K562 (cell line): ENCODE measurements around the gene GFOD1. TPM values are rescaled to one million over a fixed set of nuclear protein-coding genes. Genes with fewer than 3 reads are reported as not detected.

Experiments used
- ATAC-seq: fragments of 200-7000 bp; cut with Tn5 transposase; 3 replicates; pipeline ENCODE4 v1.9.1; 2020; ENCODE audit warnings: moderate library complexity
- BruUV-seq: library from RNA; stranded (reverse); fragments of 400-500 nt; replicated peaks from 2 replicates; lab custom pipeline; 2021; lab: Mats Ljungman, UMichigan
- CTCF ChIA-PET: fragments of 300-600 bp; formaldehyde crosslinking; extraction: SDS; loops from one replicate; lab custom pipeline; 2021; ENCODE audit warnings: low intra/inter-chr PET ratio; lab: Yijun Ruan, JAX
- POLR2A ChIA-PET: fragments of 300-600, 350-650 bp; sonication (Branson Sonifier 250); formaldehyde crosslinking; extraction: SDS; loops from one replicate; lab custom pipeline; 2021; ENCODE audit warnings: antibody characterized with exemption, inconsistent platforms; lab: Yijun Ruan, JAX
- DNase-seq, 4 experiments: peaks; one replicate each; pipeline versions ENCODE4 v3.0.0 to v3.0.0-alpha.2; 2011 to 2018; ENCODE audit warnings: low spot score in 3 of 4, mixed read lengths in 3 of 4; ENCODE audit errors: extremely low read depth in 1 of 4
- FAIRE-seq: peaks from 2 replicates; lab custom pipeline; 2011; peaks lifted over from hg19 to GRCh38; lab: Jason Lieb, UNC
- H2AFZ ChIP-seq: 2 replicates; pipeline ENCODE4 v1.6.0; 2011; ENCODE audit warnings: low read depth, low read length, control low read depth, inconsistent platforms
- H3K27ac ChIP-seq: fragments of 200-600 bp; 3 replicates; pipeline ENCODE4 v1.8.0; 2011; ENCODE audit warnings: low read depth, mild to moderate bottlenecking, control low read depth, inconsistent platforms, low read length, moderate library complexity, mixed read lengths; ENCODE audit errors: extremely low read depth
- H3K27me3 ChIP-seq, 2 experiments: fragments of 300-600 bp in 1 of 2; 2 replicates in 1 of 2; 3 replicates in 1 of 2; pipeline versions ENCODE4 v1.6.0 to v1.8.0; 2011; ENCODE audit warnings: inconsistent platforms in 2 of 2, low read length in 2 of 2, mild to moderate bottlenecking in 1 of 2, mixed read lengths in 1 of 2, moderate library complexity in 1 of 2; ENCODE audit not compliant: control insufficient read depth in 2 of 2, insufficient read depth in 2 of 2
- H3K36me3 ChIP-seq: fragments of 300-600 bp; 3 replicates; pipeline ENCODE4 v1.8.0; 2011; ENCODE audit warnings: mild to moderate bottlenecking, low read length, inconsistent platforms; ENCODE audit not compliant: control insufficient read depth, insufficient read depth
- H3K4me1 ChIP-seq, 2 experiments: fragments of 200-600 bp in 1 of 2; replicated peaks in 1 of 2; 2 replicates in 1 of 2; 3 replicates in 1 of 2; pipeline versions ENCODE4 v1.5.1 to v1.8.0; 2011; ENCODE audit warnings: inconsistent platforms in 2 of 2, low read length in 2 of 2, mild to moderate bottlenecking in 1 of 2, mixed read lengths in 1 of 2, moderate library complexity in 1 of 2; ENCODE audit not compliant: control insufficient read depth in 2 of 2, insufficient read depth in 2 of 2
- H3K4me2 ChIP-seq: 2 replicates; pipeline ENCODE4 v1.6.1; 2011; ENCODE audit warnings: low read length, control low read depth, inconsistent platforms, mixed read lengths; ENCODE audit not compliant: insufficient read depth
- H3K4me3 ChIP-seq: fragments of 200-600 bp; sonication (generic), shearing (Covaris generic); 2 replicates; pipeline ENCODE4 v1.5.1; 2016; ENCODE audit warnings: control low read depth, inconsistent platforms
- H3K79me2 ChIP-seq: fragments of 200-600 bp; 3 replicates; pipeline ENCODE4 v1.8.0; 2011; ENCODE audit warnings: low read length, inconsistent platforms; ENCODE audit not compliant: control insufficient read depth, insufficient read depth
- H3K9ac ChIP-seq, 2 experiments: 2 replicates each; pipeline versions ENCODE4 v1.6.0 to v1.6.1; 2011; ENCODE audit warnings: low read depth in 2 of 2, low read length in 2 of 2, control low read depth in 1 of 2, inconsistent platforms in 1 of 2, mild to moderate bottlenecking in 1 of 2, mixed read lengths in 1 of 2; ENCODE audit not compliant: insufficient read depth in 1 of 2
- H3K9me1 ChIP-seq: one replicate; pipeline ENCODE4 v1.6.0; 2011; ENCODE audit warnings: inconsistent platforms, mild to moderate bottlenecking, low read length, moderate library complexity; ENCODE audit not compliant: control insufficient read depth, insufficient read depth
- H3K9me3 ChIP-seq: replicated peaks from 2 replicates; pipeline ENCODE4 v1.5.1; 2011; ENCODE audit warnings: low read depth, low read length, inconsistent platforms; ENCODE audit not compliant: control insufficient read depth, insufficient read depth
- H4K20me1 ChIP-seq: replicated peaks from 2 replicates; pipeline ENCODE4 v1.6.1; 2011; ENCODE audit warnings: low read length, inconsistent platforms, mixed read lengths; ENCODE audit not compliant: control insufficient read depth, insufficient read depth
- CHD2 ChIP-seq: IDR thresholded peaks from 2 replicates; pipeline ENCODE4 v1.6.1; 2011; ENCODE audit warnings: low read depth, low read length
- FOSL1 ChIP-seq: fragments of 200-800 bp; sonication (Bioruptor generic); conservative IDR thresholded peaks from 2 replicates; pipeline ENCODE4 v1.6.1; 2016; ENCODE audit warnings: missing genetic modification characterization, missing compliant biosample characterization
- JUND ChIP-seq, 2 experiments: IDR thresholded peaks; 2 replicates in 1 of 2; 3 replicates in 1 of 2; pipeline ENCODE4 v1.6.1; 2011; ENCODE audit warnings: borderline replicate concordance in 2 of 2, low read depth in 2 of 2, low read length in 2 of 2, improper control_type of control experiment in 1 of 2, missing biosample characterization in 1 of 2, missing genetic modification characterization in 1 of 2, missing genetic modification reagents in 1 of 2
- TAF7 ChIP-seq: fragments of 450-650 bp; IDR thresholded peaks from 2 replicates; pipeline ENCODE4 v1.6.1; 2016; ENCODE audit warnings: missing genetic modification characterization, missing compliant biosample characterization
- ZNF212 ChIP-seq: fragments of 450-650 bp; formaldehyde crosslinking; IDR thresholded peaks from 2 replicates; pipeline ENCODE4 v1.4.0; 2020; ENCODE audit warnings: mild to moderate bottlenecking
- ZNF253 ChIP-seq: fragments of 250-450 bp; sonication (Bioruptor Pico); conservative IDR thresholded peaks from 2 replicates; pipeline ENCODE4 v1.6.1; 2021; ENCODE audit warnings: mild to moderate bottlenecking
- ZNF3 ChIP-seq: fragments of 250-450 bp; sonication (Bioruptor Pico); IDR thresholded peaks from 2 replicates; pipeline ENCODE4 v1.5.0; 2021; ENCODE audit warnings: mild to moderate bottlenecking, moderate library complexity
- ZNF431 ChIP-seq: sonication (generic); formaldehyde crosslinking; IDR thresholded peaks from 2 replicates; pipeline ENCODE4 v1.8.0; 2022; ENCODE audit warnings: mild to moderate bottlenecking, missing genetic modification reagents
- ZNF512 ChIP-seq: IDR thresholded peaks from 2 replicates; pipeline ENCODE4 v1.6.1; 2016; ENCODE audit warnings: missing genetic modification characterization, missing compliant biosample characterization
- WGBS: fragments of 100-300 bp; shearing (Covaris generic); methylation state at CpG from one replicate; pipeline ENCODE4 v1.1.6; 2016; ENCODE audit warnings: low coverage, mixed read lengths; ENCODE audit not compliant: insufficient coverage; ENCODE audit errors: missing lambda C conversion rate; 5-methylcytosine and 5-hydroxymethylcytosine counted together
- in situ Hi-C: fragments of 300-500 bp; cut with MboI; formaldehyde crosslinking; loops from 4 replicates; pipeline ENCODE4 v1.15.0; 2018; ENCODE audit warnings: inconsistent platforms, mixed read lengths
- intact Hi-C: fragments of 100-400 bp; cut with micrococcal nuclease; formaldehyde crosslinking; loops from 2 replicates; pipeline ENCODE4 v1.14.2; 2022
- polyA plus RNA-seq, 8 experiments: library from polyadenylated mRNA; depleted of rRNA in 4 of 8; stranded (reverse) in 5 of 8; unstranded in 3 of 8; fragments of >200 nt; fragmentation: Nextera tagmentation in 2 of 8; fragmentation: Illumina TruSeq in 1 of 8; extraction: Ambion mirVana in 2 of 8; extraction: Trizol in 1 of 8; gene quantifications; 2 replicates each; pipeline versions ENCODE4 v1.2.1 to v1.2.3, GENCODE V29; 2011 to 2014; ENCODE audit warnings: inconsistent platforms in 1 of 8, missing spikeins in 1 of 8
- total RNA-seq, 7 experiments: library from RNA; depleted of rRNA in 6 of 7; stranded (reverse); fragments of >200 nt in 6 of 7; fragmentation: Illumina TruSeq in 2 of 7; extraction: Trizol in 2 of 7; gene quantifications; 2 replicates each; pipeline versions ENCODE4 v1.2.1 to v1.2.3, GENCODE V29; 2011 to 2021; ENCODE audit warnings: low replicate concordance in 1 of 7
- TF ChIP-seq, protein P1 (sequence below), 2 experiments: fragments of 450-650 bp in 1 of 2; sonication (generic) in 1 of 2; formaldehyde crosslinking in 1 of 2; IDR thresholded peaks in 1 of 2; conservative IDR thresholded peaks in 1 of 2; 2 replicates each; pipeline versions ENCODE4 v1.6.1 to v1.8.1; 2016 to 2023; ENCODE audit warnings: mild to moderate bottlenecking in 2 of 2, moderate library complexity in 2 of 2, inconsistent platforms in 1 of 2, missing genetic modification reagents in 1 of 2

The GFOD1 gene
- total and polyA plus RNA-seq, 9 of the 15 experiments (the other 6 are each of a cell fraction or from before 2014, with no cell fraction given), result 3.8 to 12.0 (median 8.2) TPM

- TF ChIP-seq ZNF253 (CRISPR knock-in tag) (no peak), ZNF3 (CRISPR knock-in tag) (no peak), CHD2 (no peak), JUND (IDR thresholded peaks at IDR 0.05; ENCODE audit: borderline replicate concordance, low read depth, low read length) (no peak), JUND (tag; IDR thresholded peaks at IDR 0.05; ENCODE audit: borderline replicate concordance, low read depth, low read length) (peak; percentile 45; the same call in 1 of the 3 replicates), ZNF431 (CRISPR knock-in tag) (0 out of 2 replicates have a peak, but pooled peaks have one; percentile 28), ZNF212 (CRISPR knock-in tag) (no peak), FOSL1 (tag) (peak; percentile 50), TAF7 (tag) (no peak), ZNF512 (tag) (no peak)
- TF ChIP-seq, protein P1, sequence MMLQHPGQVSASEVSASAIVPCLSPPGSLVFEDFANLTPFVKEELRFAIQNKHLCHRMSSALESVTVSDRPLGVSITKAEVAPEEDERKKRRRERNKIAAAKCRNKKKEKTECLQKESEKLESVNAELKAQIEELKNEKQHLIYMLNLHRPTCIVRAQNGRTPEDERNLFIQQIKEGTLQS (IDR thresholded peaks at IDR 0.05), result peak; percentile 43; the same call in 1 of the 2 replicates
- TF ChIP-seq, protein P1 (CRISPR knock-in tag; conservative IDR thresholded peaks at IDR 0.05), result no peak
These were observed 12.9 kb upstream of the GFOD1 start for GRCh38 chr6:13500264-13500663.

More at GRCh38 chr6:13500264-13500663, 12.9 kb upstream of the GFOD1 start:
- no peaks in the 10 kb centered on the region for H3K79me2 ChIP-seq
- H3K9me3 ChIP-seq, result no peaks in the 10 kb centered on the region
- H3K27ac ChIP-seq, result no peak overlapping the region
- ATAC-seq (peak; percentile 48; the same call in 1 of the 3 replicates), DNase-seq (no peak), FAIRE-seq (no peak)
- no peaks in the 10 kb centered on the region; a peak in 1 of 5 replicates for H3K4me1 ChIP-seq
- BruUV-seq, result no TSS peak
- no peaks in the 10 kb centered on the region for H3K9me1 ChIP-seq
- no peaks in the 10 kb centered on the region for H3K36me3 ChIP-seq
- 0 out of 2 replicates have a peak overlapping the region, but pooled peaks have one; percentile 44 for H2AFZ ChIP-seq
- WGBS, result 9% methylated on average over 1 of the region's 1 CpG
- no peaks in the 10 kb centered on the region for H4K20me1 ChIP-seq
- CTCF ChIA-PET, result no interaction called here
- POLR2A ChIA-PET, result interaction anchor here (0.7 to 0.8 kb wide), 2 partner anchors 11 to 13 kb away, joined by 3 read pairs; no protein-coding TSS in a partner anchor
- in situ Hi-C loops, result no loop called here
- H3K9ac ChIP-seq, result no peak overlapping the region
- H3K4me3 ChIP-seq, result no peak overlapping the region
- intact Hi-C loops, result no loop called here
- H3K4me2 ChIP-seq, result no peak overlapping the region
- no peaks in the 10 kb centered on the region for H3K27me3 ChIP-seq
